K562 (cell line): ENCODE results near the gene SPATA21.
"Not testable (repeated sequence)": the region's sequence is repeated elsewhere in the genome, so short reads cannot be mapped to it uniquely, and the experiment has no call there.

Experiments used
- CBX5 ChIP-seq: IDR thresholded peaks from 2 replicates; pipeline ENCODE4 v1.6.1; 2014; ENCODE audit warnings: low read depth, borderline replicate concordance
- EZH2 ChIP-seq: IDR thresholded peaks from 2 replicates; pipeline ENCODE4 v1.6.1; 2012; ENCODE audit warnings: low read depth, mild to moderate bottlenecking, inconsistent platforms, low read length, borderline replicate concordance
- FOXP1 ChIP-seq: sonication (generic); formaldehyde crosslinking; IDR thresholded peaks from 2 replicates; pipeline ENCODE4 v1.8.0; 2022; ENCODE audit warnings: mild to moderate bottlenecking, missing genetic modification reagents
- KHSRP ChIP-seq: fragments of 450-650 bp; IDR thresholded peaks from 2 replicates; pipeline ENCODE4 v1.6.1; 2017
- MGA ChIP-seq: fragments of 450-650 bp; IDR thresholded peaks from 2 replicates; pipeline ENCODE4 v1.6.1; 2016; ENCODE audit warnings: mild to moderate bottlenecking, moderate library complexity
- MTA1 ChIP-seq: fragments of 450-650 bp; IDR thresholded peaks from 2 replicates; pipeline ENCODE4 v1.6.1; 2017; ENCODE audit warnings: borderline replicate concordance
- NFYB ChIP-seq: IDR thresholded peaks from 2 replicates; pipeline ENCODE4 v1.6.1; 2011; ENCODE audit warnings: mild to moderate bottlenecking, moderate library complexity; ENCODE audit not compliant: insufficient read length; ENCODE audit errors: extremely low read depth
- PHB2 ChIP-seq: fragments of 450-650 bp; IDR thresholded peaks from 2 replicates; pipeline ENCODE4 v1.6.1; 2017; ENCODE audit warnings: low read depth
- TBP ChIP-seq: optimal IDR thresholded peaks from 2 replicates; pipeline ENCODE3; 2011; ENCODE audit warnings: low read depth, low read length, improper control_type of control experiment
- ZFP1 ChIP-seq: fragments of 450-650 bp; formaldehyde crosslinking; IDR thresholded peaks from 2 replicates; pipeline ENCODE4 v1.4.0; 2020; ENCODE audit warnings: mild to moderate bottlenecking, mixed read lengths
- TF ChIP-seq, protein P1 (sequence below), 3 experiments: fragments of 200-800 bp in 1 of 3; fragments of 250-450 bp in 1 of 3; fragments of 450-650 bp in 1 of 3; sonication (Bioruptor Pico) in 1 of 3; sonication (Bioruptor generic) in 1 of 3; formaldehyde crosslinking in 1 of 3; IDR thresholded peaks; 2 replicates each; pipeline versions ENCODE4 v1.6.1 to v1.8.0; 2016 to 2022; ENCODE audit warnings: mild to moderate bottlenecking in 2 of 3, missing genetic modification characterization in 2 of 3, missing compliant biosample characterization in 1 of 3, moderate library complexity in 1 of 3

- not testable (repeated sequence) for TF ChIP-seq MTA1; EZH2; KHSRP; ZFP1 (CRISPR knock-in tag); TBP; FOXP1; MGA; CBX5; NFYB; PHB2
- TF ChIP-seq, protein P1, sequence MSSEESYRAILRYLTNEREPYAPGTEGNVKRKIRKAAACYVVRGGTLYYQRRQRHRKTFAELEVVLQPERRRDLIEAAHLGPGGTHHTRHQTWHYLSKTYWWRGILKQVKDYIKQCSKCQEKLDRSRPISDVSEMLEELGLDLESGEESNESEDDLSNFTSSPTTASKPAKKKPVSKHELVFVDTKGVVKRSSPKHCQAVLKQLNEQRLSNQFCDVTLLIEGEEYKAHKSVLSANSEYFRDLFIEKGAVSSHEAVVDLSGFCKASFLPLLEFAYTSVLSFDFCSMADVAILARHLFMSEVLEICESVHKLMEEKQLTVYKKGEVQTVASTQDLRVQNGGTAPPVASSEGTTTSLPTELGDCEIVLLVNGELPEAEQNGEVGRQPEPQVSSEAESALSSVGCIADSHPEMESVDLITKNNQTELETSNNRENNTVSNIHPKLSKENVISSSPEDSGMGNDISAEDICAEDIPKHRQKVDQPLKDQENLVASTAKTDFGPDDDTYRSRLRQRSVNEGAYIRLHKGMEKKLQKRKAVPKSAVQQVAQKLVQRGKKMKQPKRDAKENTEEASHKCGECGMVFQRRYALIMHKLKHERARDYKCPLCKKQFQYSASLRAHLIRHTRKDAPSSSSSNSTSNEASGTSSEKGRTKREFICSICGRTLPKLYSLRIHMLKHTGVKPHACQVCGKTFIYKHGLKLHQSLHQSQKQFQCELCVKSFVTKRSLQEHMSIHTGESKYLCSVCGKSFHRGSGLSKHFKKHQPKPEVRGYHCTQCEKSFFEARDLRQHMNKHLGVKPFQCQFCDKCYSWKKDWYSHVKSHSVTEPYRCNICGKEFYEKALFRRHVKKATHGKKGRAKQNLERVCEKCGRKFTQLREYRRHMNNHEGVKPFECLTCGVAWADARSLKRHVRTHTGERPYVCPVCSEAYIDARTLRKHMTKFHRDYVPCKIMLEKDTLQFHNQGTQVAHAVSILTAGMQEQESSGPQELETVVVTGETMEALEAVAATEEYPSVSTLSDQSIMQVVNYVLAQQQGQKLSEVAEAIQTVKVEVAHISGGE (CRISPR knock-in tag; IDR thresholded peaks at IDR 0.05): not testable (repeated sequence)
These were observed 38.8 kb upstream of the SPATA21 start for GRCh38 chr1:16475771-16476770.
